GM12878 (cell line): ENCODE data around the gene KMT2B. TPM values are rescaled to one million over a fixed set of nuclear protein-coding genes. Genes with fewer than 3 reads are reported as not detected.

Experiments used
- CEBPB ChIP-seq, 2 experiments: fragments of 150-350 bp in 1 of 2; IDR thresholded peaks; 2 replicates each; pipeline ENCODE4 v1.6.1; 2012 to 2014; ENCODE audit warnings: low read depth in 2 of 2, low read length in 2 of 2, borderline replicate concordance in 1 of 2, inconsistent platforms in 1 of 2
- EP300 ChIP-seq, 2 experiments: fragments of 150-350 bp in 1 of 2; IDR thresholded peaks; 2 replicates each; pipeline ENCODE4 v1.6.1; 2011 to 2012; ENCODE audit warnings: low read depth in 2 of 2, low read length in 2 of 2, borderline replicate concordance in 1 of 2, improper control_type of control experiment in 1 of 2, inconsistent platforms in 1 of 2; ENCODE audit not compliant: control insufficient read depth in 1 of 2
- EZH2 ChIP-seq: IDR thresholded peaks from 2 replicates; pipeline ENCODE4 v1.6.1; 2012; ENCODE audit warnings: low read depth, mild to moderate bottlenecking, control low read depth, inconsistent platforms, low read length, borderline replicate concordance; ENCODE audit not compliant: control insufficient read depth
- FOXK2 ChIP-seq: fragments of 450-650 bp; IDR thresholded peaks from 2 replicates; pipeline ENCODE4 v1.6.1; 2017; ENCODE audit warnings: mild to moderate bottlenecking, moderate library complexity
- HDAC2 ChIP-seq: fragments of 200-600 bp; sonication (generic); IDR thresholded peaks from 2 replicates; pipeline ENCODE4 v1.6.1; 2017
- IKZF1 ChIP-seq: fragments of 450-650 bp; conservative IDR thresholded peaks from 2 replicates; pipeline ENCODE4 v1.6.1; 2017; ENCODE audit warnings: antibody characterized with exemption, mild to moderate bottlenecking
- KLF5 ChIP-seq: fragments of 450-650 bp; IDR thresholded peaks from 2 replicates; pipeline ENCODE4 v1.6.1; 2014; ENCODE audit warnings: mild to moderate bottlenecking; ENCODE audit not compliant: partially characterized antibody
- MEF2A ChIP-seq: IDR thresholded peaks from 2 replicates; pipeline ENCODE4 v1.6.1; 2011; ENCODE audit warnings: low read depth, mild to moderate bottlenecking, low read length, moderate library complexity; ENCODE audit not compliant: insufficient read depth
- MEF2B ChIP-seq: fragments of 450-650 bp; IDR thresholded peaks from 2 replicates; pipeline ENCODE4 v1.6.1; 2018; ENCODE audit warnings: mild to moderate bottlenecking, moderate library complexity; ENCODE audit not compliant: partially characterized antibody, poor library complexity, severe bottlenecking
- MLLT1 ChIP-seq: fragments of 450-650 bp; IDR thresholded peaks from 2 replicates; pipeline ENCODE4 v1.6.1; 2016; ENCODE audit warnings: mild to moderate bottlenecking
- MTA2 ChIP-seq: fragments of 450-650 bp; IDR thresholded peaks from 2 replicates; pipeline ENCODE4 v1.6.1; 2016; ENCODE audit warnings: low read depth, mild to moderate bottlenecking, moderate library complexity
- MXI1 ChIP-seq: fragments of 150-350 bp; IDR thresholded peaks from 2 replicates; pipeline ENCODE4 v1.6.1; 2011; ENCODE audit warnings: low read depth, mild to moderate bottlenecking, inconsistent platforms, low read length, improper control_type of control experiment
- MYB ChIP-seq: fragments of 150-350 bp; IDR thresholded peaks from 2 replicates; pipeline ENCODE4 v1.6.1; 2014; ENCODE audit warnings: mild to moderate bottlenecking, low read depth, low read length, borderline replicate concordance
- POU2F2 ChIP-seq: IDR thresholded peaks from 3 replicates; pipeline ENCODE4 v1.6.1; 2011; ENCODE audit warnings: low read depth, mild to moderate bottlenecking, low read length, borderline replicate concordance
- SIN3A ChIP-seq: IDR thresholded peaks from 2 replicates; pipeline ENCODE4 v1.6.1; 2012; ENCODE audit warnings: low read depth, low read length, improper control_type of control experiment
- SREBF2 ChIP-seq: IDR thresholded peaks from 2 replicates; pipeline ENCODE4 v1.6.1; 2012; ENCODE audit warnings: mild to moderate bottlenecking, low read length
- TBL1XR1 ChIP-seq: IDR thresholded peaks from 2 replicates; pipeline ENCODE4 v1.6.1; 2012; ENCODE audit warnings: low read depth, low read length, improper control_type of control experiment
- TCF12 ChIP-seq: IDR thresholded peaks from 2 replicates; pipeline ENCODE4 v1.6.1; 2011; ENCODE audit warnings: low read depth, mild to moderate bottlenecking, low read length
- TCF7 ChIP-seq: IDR thresholded peaks from 2 replicates; pipeline ENCODE4 v1.6.1; 2014; ENCODE audit warnings: antibody characterized with exemption, borderline replicate concordance
- WRNIP1 ChIP-seq: IDR thresholded peaks from 2 replicates; pipeline ENCODE4 v1.6.1; 2011; ENCODE audit warnings: low read depth, low read length, improper control_type of control experiment, borderline replicate concordance
- ZBTB11 ChIP-seq: fragments of 450-650 bp; formaldehyde crosslinking; IDR thresholded peaks from 2 replicates; pipeline ENCODE4 v1.5.0; 2022; ENCODE audit warnings: mild to moderate bottlenecking, missing genetic modification characterization
- ZBTB4 ChIP-seq: fragments of 450-650 bp; formaldehyde crosslinking; IDR thresholded peaks from 2 replicates; pipeline ENCODE4 v1.4.0; 2022; ENCODE audit warnings: mild to moderate bottlenecking, moderate library complexity
- polyA plus RNA-seq, 11 experiments: library from polyadenylated mRNA; depleted of rRNA in 4 of 11; unstranded in 6 of 11; stranded (reverse) in 5 of 11; fragments of >200 nt; fragmentation: Nextera tagmentation in 4 of 11; fragmentation: Illumina TruSeq in 1 of 11; extraction: Ambion mirVana in 4 of 11; extraction: Trizol in 1 of 11; gene quantifications; 1 replicate in 1 of 11; 2 replicates in 10 of 11; pipeline versions ENCODE4 v1.2.1 to v1.2.3, GENCODE V29; 2011 to 2016; ENCODE audit warnings: inconsistent platforms in 2 of 11, missing spikeins in 2 of 11, low read depth in 1 of 11
- total RNA-seq, 4 experiments: library from RNA; depleted of rRNA in 3 of 4; stranded (reverse); fragments of >200 nt in 3 of 4; fragmentation: Illumina TruSeq in 1 of 4; extraction: Trizol in 1 of 4; gene quantifications; 2 replicates each; pipeline versions ENCODE4 v1.2.1 to v1.2.3, GENCODE V29; 2013 to 2021

KMT2B gene
- total and polyA plus RNA-seq, 10 of the 15 experiments (the other 5 are each of a cell fraction or from before 2014, with no cell fraction given), result 0.71 to 35.6 (median 6.0) TPM

- TF ChIP-seq KLF5 (no peak), WRNIP1 (no peak), MEF2B (peak; percentile 46), MYB (no peak), TCF7 (no peak), ZBTB11 (CRISPR knock-in tag) (no peak), ZBTB4 (CRISPR knock-in tag) (no peak), POU2F2 (peak; percentile 34; the same call in 1 of the 3 replicates), MLLT1 (0 out of 2 replicates have a peak, but pooled peaks have one; percentile 1), EZH2 (no peak), EP300 (IDR thresholded peaks at IDR 0.05; ENCODE audit: borderline replicate concordance in 1 of 2, control insufficient read depth in 1 of 2, low read depth in 2 of 2, low read length in 2 of 2) (no peak), HDAC2 (no peak), TCF12 (no peak), FOXK2 (no peak), SIN3A (peak; percentile 95), MEF2A (no peak), CEBPB (IDR thresholded peaks at IDR 0.05; ENCODE audit: borderline replicate concordance in 1 of 2, low read depth in 2 of 2, low read length in 2 of 2) (no peak), IKZF1 (peak; percentile 97), SREBF2 (no peak), TBL1XR1 (0 out of 2 replicates have a peak, but pooled peaks have one; percentile 30), MTA2 (no peak), MXI1 (peak; percentile 57)
Observed at GRCh38 chr19:35745328-35746086, 27.7 kb downstream of the KMT2B start, which contains the start of the genes PSENEN and U2AF1L4 (continued).
